GM19452 (cell line): ENCODE measurements around the gene SAMD9.
A peak's percentile ranks its signal among the peaks of the same experiment; 100 is the strongest.
"Not testable (repeated sequence)": the region's sequence is repeated elsewhere in the genome, so short reads cannot be mapped to it uniquely, and the experiment has no call there.

Experiments used
- ATAC-seq: cut with Tn5 transposase; IDR thresholded peaks from one replicate; pipeline ENCODE4 v1.9.1; 2021; ENCODE audit not compliant: unreplicated experiment

The SAMD9 gene

DNA sequence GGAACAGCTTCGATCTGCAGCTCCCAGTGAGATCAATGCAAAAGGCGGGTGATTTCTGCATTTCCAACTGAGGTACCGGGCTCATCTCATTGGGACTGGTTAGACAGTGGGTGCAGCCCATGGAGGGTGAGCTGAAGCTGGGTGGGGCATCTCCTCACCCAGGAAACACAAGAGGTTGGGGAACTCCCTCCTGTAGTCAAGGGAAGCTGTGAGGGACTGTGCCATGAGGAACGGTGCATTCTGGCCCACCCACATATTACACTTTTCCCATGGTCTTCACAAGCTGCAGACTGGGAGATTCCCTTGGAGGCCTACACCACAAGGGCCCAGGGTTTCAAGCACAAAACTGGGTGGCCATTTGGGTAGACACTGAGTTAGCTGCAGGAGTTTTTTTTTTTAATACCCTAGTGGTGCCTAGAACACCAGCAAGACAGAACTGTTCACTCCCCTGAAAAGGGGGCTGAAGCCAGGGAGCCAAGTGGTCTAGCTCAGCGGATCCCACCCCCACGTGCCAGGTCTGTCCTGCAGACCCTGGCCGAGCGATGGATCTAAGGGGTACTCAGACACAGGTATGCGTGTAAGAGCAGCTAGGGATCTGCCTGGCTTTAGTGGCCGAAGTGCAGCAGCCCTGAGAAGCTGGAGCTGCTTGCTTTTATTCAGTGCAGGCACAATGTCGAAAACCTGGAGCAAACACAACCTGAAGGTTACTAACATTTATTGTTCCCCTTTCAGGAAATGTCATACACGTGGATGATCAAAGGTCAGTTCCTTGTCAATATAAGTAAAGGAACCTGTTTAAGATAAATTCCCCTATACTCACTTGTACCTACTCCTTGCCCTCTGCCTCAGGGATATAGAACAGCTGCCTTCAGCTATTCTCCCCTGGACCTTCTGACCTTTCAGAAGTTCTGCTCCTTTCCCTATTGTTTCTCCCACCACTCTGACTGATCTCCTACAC is 3.1 kb upstream of the SAMD9 start:
- ATAC-seq = no peak

DNA sequence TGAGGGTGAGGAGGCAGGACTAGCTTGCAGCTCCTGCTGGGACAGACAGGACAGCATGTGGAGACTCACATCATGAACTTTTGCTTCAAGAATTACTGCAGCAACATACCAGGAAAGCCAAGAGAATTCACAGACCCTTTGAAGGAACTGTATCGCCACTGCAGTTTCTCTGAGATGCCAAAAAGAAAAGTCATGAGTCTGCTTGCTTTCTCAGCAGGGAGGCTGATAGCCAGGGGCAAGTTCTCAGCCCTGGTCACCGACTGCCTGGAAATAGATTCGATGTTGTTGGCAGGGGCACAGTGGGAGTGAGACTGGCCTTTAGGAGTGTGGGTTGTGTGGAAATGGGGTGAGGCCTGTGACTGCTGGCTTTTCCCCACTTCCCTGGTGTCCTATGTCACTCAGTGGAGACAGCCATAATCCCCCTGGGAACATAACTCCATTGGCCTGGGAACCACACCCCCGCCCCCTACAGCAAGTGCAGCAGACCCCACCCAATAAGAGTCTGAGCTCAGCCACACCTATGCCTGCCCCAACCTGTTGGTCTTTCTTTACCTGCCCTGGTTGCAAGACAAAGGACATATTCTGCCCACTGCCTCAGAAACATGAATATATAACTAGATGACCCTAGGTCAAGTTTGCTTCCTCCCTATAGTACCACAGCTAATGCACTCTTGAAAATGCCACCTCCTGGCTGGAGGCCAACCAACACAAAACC is 1.6 kb upstream of the SAMD9 start:
- no peak for ATAC-seq

DNA sequence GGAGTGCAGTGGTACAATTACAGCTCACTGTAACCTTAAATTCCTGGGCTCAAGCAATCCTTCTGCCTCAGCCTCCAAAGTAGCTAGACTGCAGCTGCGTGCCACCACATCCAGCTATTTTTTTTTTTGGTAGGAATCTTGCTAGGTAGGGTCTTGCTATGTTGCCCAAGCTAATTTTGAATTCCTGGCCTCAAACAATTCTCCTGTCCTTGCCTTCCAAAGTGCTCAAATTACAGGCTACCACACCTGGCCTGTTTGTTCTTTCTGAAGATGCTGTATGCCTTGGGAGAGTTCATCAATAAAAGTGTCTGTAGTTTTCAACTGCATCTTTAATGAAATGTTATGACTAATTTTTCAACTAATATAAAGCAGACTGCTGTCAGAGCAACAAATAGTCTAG is 452 bp downstream of the SAMD9 start:
- ATAC-seq = no peak

DNA sequence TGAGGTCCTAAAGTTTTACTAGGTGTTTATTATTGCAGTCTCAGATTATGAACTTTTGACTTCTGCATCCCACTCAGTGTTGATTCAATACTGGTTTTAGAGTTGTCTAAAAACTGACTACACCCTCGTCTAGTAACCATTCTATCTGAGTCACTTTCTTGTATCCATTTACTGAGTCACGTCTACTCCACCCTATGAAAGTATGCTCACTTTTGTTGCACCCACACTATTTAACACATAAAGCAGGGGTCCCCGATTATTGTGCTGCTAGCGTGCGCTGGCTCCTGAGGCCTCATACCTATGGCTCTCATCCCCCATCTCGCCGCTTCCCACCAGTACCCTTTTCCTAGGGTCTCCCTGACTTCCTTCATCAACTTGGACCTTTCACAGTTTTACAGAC is 2.0 kb downstream of the SAMD9 start:
- no peak for ATAC-seq

DNA sequence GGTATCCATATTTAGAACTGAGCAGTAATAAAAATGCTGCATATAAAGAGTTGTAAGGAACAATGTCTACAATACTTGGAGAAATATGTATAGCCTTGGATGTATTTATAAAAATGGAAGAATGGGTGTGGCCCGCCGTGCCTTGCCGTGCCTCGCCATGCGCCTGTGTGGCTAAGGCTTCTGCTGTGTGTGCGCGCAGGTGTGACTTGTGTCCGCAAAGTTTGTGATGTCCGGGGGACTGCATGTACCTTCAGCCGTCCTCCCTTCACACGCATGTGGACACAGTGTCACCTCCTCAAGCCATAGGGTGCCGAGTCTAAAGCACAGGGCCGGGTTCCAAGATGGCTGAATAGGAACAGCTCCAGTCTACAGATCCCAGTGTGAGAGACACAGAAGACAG is 9.8 kb downstream of the SAMD9 start:
- no peak for ATAC-seq

DNA sequence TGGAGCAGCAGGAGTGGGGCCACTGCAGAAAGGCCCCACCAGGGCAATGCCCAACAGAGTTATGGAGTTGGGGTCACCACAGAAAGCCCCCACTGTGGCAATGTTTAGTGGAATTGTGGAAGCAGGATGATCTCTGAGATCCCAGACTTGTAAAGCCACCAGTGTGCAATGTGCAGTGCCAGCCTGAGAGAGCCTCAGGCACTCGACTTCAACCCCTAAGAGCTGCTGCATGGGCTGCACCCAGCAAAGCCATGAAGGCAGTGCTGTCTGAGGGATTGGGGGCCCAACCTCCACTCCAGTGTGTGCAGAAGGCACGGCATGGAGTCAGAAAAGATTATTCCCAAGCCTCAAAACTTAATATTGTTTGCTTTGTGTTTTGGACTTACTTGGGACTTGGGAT is 20.4 kb downstream of the SAMD9 start:
- ATAC-seq = no peak

DNA sequence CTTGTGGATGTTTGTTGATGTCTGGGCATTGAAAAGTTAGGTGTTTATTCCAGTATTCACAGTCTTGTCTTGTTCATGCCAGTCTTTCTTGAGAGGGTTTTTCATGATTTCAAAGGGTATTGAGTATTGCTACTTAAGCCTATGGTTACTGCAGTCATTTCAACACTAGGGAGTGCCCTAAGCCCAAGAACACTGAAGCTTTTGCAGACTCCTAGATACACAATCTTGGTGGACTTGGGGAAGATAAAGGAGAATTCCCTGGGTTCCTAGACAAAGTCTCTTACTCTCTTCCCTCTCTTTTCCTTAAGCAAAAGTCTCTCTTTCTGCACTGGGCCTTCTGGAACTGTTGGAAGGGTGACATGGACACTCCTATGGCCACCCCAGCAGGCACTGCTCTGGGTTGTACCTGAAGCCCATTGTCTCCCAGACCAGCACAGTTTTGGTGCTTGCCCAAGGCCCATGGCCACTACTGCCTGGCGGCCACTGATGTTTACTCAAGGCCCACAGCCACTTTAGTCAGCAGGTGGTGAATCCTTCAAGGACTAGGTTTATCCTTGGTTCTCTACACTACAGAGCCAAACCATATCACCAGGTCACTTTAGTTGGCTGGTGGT is 24.9 kb downstream of the SAMD9 start:
- peak; percentile 55 for ATAC-seq

DNA sequence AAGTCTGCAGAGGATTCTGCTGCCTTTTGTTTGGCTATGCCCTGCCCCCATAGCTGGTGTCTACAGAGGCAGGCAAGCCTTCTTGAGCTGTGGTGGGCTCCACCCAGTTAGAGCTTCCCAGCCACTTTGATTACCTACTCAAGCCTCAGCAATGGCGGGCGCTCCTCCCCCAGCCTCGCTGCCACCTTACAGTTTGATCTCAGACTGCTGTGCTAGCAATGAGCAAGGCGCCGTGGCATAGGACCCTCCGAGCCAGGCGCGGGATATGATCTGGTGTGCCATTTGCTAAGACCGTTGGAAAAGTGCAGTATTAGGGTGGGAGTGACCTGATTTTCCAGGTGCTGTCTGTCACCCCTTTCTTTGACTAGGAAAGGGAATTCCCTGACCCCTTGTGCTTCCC is 44.4 kb downstream of the SAMD9 start:
- not testable (repeated sequence) for ATAC-seq

DNA sequence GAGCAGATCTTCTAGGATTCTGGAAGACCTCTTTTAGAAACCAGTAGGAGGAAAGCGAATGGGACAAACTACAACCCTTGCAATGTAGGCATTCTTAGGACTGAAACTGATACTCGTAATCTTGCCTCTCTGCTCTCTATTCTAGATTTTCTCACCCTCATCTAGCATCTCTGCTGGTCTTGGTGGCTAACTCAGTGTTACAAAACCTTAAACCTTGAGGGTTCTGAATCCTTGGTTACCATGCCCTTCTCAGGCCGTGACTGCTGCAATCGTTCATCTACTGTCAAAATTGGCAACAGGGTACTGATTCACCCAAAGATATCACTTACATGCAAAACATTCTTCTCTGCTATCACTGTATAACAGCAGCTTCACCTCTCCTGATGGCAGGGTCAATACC is 55.2 kb downstream of the SAMD9 start:
- ATAC-seq = no peak

DNA sequence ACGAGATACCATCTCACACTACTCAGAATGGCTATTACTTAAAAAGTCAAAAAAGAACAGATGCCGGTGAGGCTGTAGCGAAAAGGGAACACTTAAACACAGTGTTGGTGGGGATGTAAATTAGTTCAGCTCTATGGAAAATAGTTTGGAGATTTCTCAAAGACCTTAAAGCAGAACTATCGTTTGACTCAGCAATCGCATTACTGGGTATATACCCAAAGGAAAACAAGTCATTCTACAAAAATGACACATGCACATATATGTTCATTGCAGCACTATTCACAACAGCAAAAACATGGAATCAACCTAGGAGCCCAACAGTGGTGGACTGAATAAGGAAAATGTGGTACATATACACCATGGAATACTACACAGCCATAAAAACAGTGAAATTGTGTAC is 56.9 kb downstream of the SAMD9 start:
- ATAC-seq = no peak

DNA sequence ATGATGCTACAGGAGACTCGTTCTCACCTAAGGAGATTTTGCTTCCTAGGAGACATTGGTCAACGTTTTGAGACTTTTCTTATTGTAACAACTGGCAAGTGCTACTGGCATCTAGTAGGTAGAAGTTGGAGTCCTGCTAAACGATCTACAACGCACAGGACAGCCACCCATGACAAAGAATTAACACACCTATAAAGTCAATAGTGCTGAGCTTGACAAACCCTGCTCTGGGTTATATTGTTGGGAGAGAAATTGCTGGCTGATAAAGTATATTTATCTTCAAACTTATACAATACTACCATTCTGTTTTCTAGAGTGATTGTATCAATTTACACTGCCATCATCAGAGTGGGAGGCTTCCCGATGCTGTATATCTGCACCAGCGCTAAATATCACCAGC is 57.8 kb downstream of the SAMD9 start:
- ATAC-seq = no peak

DNA sequence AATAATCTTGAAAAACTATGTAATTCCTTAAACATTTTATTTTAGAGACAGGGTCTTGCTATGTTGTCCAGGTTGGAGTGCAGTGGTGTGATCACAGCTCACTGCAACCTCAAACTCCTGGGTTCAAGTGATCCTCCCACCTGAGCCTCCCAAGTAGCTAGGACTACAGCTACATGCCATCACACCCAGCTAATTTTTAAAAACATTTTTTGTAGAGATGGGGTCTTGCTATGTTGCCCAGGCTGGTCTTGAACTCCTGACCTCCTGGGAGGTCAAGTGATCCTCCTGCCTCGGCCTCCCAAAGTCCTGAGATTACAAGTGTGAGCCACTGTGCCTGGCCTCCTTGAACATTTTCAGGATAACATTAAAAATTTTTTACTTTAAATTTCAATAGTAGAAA is 61.2 kb downstream of the SAMD9 start:
- not testable (repeated sequence) for ATAC-seq

DNA sequence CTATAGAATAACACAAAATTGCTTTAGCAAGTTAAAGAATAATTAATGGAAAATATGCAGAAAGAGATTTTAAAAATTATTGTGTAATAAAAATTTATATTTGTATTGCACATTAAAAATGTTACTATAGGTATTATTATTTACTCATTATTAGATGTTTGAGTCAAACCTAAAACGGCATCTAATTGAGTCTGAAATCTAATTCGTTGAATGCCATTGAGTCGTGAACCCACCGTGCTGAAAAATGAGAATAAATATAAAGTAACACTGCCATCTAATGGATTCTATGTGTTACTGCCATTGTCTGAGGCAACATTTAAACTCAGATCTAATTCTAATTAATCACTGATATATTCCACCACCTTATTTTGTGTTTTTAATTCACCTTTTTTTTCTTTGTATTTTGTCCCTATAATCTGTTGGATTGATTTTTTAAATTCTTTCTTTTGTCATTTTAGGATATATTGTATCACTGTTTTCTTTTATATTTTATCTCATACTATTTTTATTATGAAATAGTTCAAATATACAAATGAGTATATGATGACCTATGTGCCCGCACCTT is 62.2 kb downstream of the SAMD9 start:
- no peak for ATAC-seq

DNA sequence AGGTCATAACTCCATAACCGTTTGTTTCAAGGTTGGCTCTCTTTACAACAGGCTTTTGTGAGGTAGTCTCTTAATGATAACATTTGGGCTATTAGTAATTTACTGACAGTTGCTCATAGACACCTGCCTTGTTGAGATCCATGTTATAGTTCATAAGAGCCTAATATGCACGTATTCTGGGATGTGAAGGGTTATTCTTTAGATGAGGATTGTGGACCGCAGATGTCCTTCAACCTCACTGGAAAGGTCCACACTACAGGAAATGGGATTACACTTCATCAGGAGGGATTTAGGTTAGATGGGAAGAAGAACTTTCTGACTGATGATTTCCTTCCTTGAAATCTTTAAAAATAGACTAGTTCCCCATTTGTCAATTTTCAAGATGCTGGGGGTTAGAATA is 62.8 kb downstream of the SAMD9 start:
- no peak for ATAC-seq

DNA sequence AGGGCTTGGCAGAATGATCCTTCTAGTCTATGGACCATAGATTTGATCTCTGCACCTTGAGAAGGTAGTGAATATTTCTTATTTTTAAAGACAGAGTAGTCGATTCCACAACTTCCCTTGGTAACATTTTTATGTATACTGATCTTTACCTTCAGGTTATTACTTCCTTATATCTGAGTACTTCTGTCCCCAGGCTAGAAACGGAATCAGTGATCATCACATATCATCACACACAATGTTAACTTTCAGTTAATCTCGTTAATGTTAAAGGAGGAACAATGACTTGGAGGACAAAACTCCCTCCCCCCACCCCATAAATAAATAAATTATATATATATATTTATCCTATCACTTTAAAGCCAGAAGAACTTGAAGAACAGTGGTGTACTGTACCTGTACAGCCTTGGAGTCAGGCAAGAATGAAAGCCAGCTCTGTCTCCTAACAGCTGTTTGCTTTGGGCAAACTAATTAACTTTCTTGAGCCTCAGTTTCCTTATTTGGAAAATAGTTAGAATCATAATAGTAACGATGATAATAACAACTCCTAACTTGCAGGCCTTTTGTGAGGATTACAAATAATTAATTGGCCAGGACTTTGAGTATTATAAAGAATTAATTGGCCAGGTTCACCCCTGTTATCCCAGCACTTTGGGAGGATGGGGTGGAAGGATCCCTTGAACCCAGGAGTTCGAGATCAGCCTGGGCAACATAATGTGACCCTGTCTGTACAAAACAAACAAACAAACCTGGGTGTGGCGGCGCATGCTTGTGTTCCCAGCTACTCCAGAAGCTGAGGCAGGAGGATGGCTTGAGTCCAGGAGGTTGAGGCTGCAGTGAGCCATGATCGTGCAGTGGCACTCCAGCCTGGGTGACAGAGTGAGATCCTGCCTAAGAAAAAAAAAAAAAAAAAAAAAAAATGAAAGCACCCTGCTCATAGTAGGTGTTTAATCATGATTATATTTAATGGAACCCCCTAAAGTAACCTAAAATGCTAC is 63.5 kb downstream of the SAMD9 start:
- no peak for ATAC-seq

DNA sequence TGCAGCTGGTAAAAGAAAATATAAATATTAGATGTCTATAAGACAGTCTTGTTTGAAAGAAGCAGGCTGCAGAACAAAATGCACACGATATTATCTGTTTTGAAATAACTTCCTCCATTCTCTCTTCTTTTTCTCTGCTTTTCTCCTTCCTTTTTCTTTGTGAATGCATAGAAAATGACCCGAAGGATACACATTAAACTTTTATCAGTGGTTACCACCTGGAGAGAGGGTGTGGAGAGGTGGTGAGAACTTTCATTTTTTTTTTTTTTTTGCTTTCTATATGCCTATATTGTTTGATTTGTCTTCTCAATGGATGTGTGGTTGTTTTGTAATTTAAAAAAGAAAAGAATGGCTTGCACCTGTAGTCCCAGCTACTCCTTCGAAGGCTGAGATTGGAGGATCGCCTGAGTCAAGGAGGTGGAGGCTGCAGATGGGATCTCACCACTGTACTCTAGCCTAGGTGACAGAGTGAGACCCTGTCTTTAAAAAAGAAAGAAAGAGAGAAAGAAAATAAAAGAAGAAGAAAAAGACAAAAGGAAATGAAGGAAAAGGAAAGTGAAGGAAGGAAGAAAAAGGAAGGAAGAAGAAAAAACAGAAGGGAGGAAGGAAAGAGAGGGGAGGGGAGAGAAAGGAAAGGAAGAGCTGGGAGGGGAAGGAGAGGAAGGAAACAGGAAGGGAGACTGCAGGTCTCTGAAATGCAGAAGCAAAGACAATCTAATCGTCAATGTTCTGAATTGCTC is 64.4 kb downstream of the SAMD9 start:
- ATAC-seq = no peak

DNA sequence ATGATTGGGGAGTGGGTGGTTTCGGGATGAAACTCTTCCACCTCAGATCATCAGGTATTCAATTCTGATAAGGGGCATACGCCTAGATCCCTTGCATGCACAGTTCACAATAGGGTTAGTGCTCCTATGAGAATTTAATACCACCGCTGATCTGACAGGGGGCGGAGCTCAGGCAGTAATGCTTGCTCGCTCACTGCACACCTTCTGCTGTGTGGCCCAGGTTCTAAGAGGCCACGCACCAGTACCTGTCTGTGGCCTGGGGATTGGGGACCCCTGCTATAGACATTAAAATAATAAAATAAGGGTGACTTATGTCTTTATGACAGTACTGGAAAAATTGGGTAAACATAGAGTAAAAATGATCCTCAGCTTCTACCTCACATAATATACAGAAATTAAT is 66.1 kb downstream of the SAMD9 start:
- no peak for ATAC-seq
